DND-41 (cell line): ENCODE results near the gene HIPK4.

Source experiments
- ATAC-seq: fragments of 200-7000 bp; cut with Tn5 transposase; 3 replicates; pipeline ENCODE4 v1.9.1; 2021; ENCODE audit warnings: low read depth; ENCODE audit not compliant: insufficient read depth
- DNase-seq: peaks from one replicate; pipeline ENCODE4 v3.0.0-alpha.2; 2020
- H2AFZ ChIP-seq: 2 replicates; pipeline ENCODE4 v1.6.0; 2012; ENCODE audit warnings: low read depth, low read length
- H3K27ac ChIP-seq: 2 replicates; pipeline ENCODE4 v1.5.1; 2012; ENCODE audit warnings: low read length, inconsistent platforms
- H3K27me3 ChIP-seq: fragments of 200-600 bp; sonication (generic); 2 replicates; pipeline ENCODE4 v1.6.0; 2012; ENCODE audit warnings: low read length, mild to moderate bottlenecking, inconsistent platforms; ENCODE audit not compliant: insufficient read depth, poor library complexity
- H3K36me3 ChIP-seq: 2 replicates; pipeline ENCODE4 v1.5.1; 2012; ENCODE audit warnings: low read length, inconsistent platforms; ENCODE audit not compliant: insufficient read depth
- H3K4me1 ChIP-seq: 2 replicates; pipeline ENCODE4 v1.5.1; 2012; ENCODE audit warnings: mild to moderate bottlenecking, low read length; ENCODE audit not compliant: insufficient read depth
- H3K4me2 ChIP-seq: 2 replicates; pipeline ENCODE4 v1.6.0; 2012; ENCODE audit warnings: mild to moderate bottlenecking, moderate library complexity, low read length, inconsistent platforms; ENCODE audit not compliant: insufficient read depth
- H3K4me3 ChIP-seq, 2 experiments: fragments of 200-600 bp in 1 of 2; shearing (Covaris generic) in 1 of 2; 2 replicates each; pipeline ENCODE4 v1.5.1; 2012 to 2016; ENCODE audit warnings: inconsistent platforms in 2 of 2, low read length in 2 of 2, mild to moderate bottlenecking in 2 of 2, low read depth in 1 of 2, moderate library complexity in 1 of 2
- H3K79me2 ChIP-seq: 2 replicates; pipeline ENCODE4 v1.6.0; 2012; ENCODE audit warnings: low read length, inconsistent platforms; ENCODE audit not compliant: insufficient read depth
- H3K9ac ChIP-seq: 2 replicates; pipeline ENCODE4 v1.6.0; 2012; ENCODE audit warnings: low read depth, mild to moderate bottlenecking, inconsistent platforms, low read length, moderate library complexity
- H3K9me3 ChIP-seq: 2 replicates; pipeline ENCODE4 v1.5.1; 2012; ENCODE audit warnings: low read length, moderate library complexity, mild to moderate bottlenecking, inconsistent platforms; ENCODE audit not compliant: insufficient read depth, severe bottlenecking
- H4K20me1 ChIP-seq: 2 replicates; pipeline ENCODE4 v1.6.0; 2012; ENCODE audit warnings: low read length; ENCODE audit not compliant: insufficient read depth
- EZH2 ChIP-seq: IDR thresholded peaks from 3 replicates; pipeline ENCODE4 v1.6.1; 2012; ENCODE audit warnings: borderline replicate concordance, low read depth, mild to moderate bottlenecking, moderate library complexity, low read length, inconsistent platforms; ENCODE audit not compliant: severe bottlenecking
- TF ChIP-seq, protein P1 (sequence below): IDR thresholded peaks from 2 replicates; pipeline ENCODE4 v1.5.1; 2012; ENCODE audit warnings: borderline replicate concordance, low read length, moderate library complexity, mild to moderate bottlenecking; ENCODE audit not compliant: poor library complexity, severe bottlenecking; ENCODE audit errors: extremely low read depth

HIPK4 gene

GRCh38 chr19:40341601-40342482 is 48.1 kb downstream of the HIPK4 start:
- Histone ChIP-seq H3K9me3 (no peaks in the 10 kb centered on the region), H3K36me3 (peaks cover 47% of the 10 kb centered on the region), H3K4me3 (no peak overlapping the region), H3K4me2 (no peak overlapping the region), H2AFZ (no peak overlapping the region), H3K27ac (no peak overlapping the region), H3K4me1 (peaks cover 18% of the 10 kb centered on the region), H3K79me2 (peaks cover 66% of the 10 kb centered on the region), H3K27me3 (no peaks in the 10 kb centered on the region), H3K9ac (no peak overlapping the region), H4K20me1 (peaks cover 40% of the 10 kb centered on the region)
- no peak for TF ChIP-seq EZH2
- TF ChIP-seq, protein P1, sequence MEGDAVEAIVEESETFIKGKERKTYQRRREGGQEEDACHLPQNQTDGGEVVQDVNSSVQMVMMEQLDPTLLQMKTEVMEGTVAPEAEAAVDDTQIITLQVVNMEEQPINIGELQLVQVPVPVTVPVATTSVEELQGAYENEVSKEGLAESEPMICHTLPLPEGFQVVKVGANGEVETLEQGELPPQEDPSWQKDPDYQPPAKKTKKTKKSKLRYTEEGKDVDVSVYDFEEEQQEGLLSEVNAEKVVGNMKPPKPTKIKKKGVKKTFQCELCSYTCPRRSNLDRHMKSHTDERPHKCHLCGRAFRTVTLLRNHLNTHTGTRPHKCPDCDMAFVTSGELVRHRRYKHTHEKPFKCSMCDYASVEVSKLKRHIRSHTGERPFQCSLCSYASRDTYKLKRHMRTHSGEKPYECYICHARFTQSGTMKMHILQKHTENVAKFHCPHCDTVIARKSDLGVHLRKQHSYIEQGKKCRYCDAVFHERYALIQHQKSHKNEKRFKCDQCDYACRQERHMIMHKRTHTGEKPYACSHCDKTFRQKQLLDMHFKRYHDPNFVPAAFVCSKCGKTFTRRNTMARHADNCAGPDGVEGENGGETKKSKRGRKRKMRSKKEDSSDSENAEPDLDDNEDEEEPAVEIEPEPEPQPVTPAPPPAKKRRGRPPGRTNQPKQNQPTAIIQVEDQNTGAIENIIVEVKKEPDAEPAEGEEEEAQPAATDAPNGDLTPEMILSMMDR, result no peak
- ATAC-seq, result no peak
- no peak for DNase-seq

DNA sequence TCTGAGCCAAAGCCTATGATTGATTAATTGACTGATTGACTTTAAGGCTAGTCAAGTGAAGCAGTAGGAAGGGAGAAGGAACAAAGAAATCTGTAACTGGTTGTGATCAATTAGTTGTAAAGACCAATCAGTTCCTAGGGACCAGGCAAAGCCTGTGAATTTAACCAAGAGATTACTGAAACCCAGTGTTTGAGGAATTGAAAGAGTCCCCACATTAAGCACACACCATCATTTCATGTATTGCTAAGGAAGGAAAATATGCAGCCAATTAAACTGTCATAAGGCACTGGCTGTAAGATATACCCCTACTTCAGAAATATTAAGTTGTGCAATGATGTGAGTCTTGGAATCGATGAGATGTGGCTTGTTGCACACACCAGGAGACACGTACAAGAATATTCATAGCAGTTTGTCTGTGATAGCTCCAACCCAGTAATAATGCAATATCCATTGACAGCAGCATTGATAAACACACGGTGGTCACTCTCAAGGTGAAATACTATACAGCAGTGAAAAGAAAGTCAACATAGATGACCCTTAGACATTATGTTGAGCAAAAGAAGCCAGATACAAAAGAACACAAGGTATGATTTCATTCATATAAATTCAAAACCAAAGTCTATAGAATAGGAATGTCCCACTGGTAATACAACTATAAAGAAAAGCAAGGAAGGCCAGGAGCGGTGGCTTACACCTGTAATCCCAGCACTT is 50.8 kb downstream of the HIPK4 start:
- ATAC-seq (no peak), DNase-seq (no peak)
- Histone ChIP-seq H2AFZ (no peak overlapping the region), H4K20me1 (peaks cover 42% of the 10 kb centered on the region), H3K4me1 (peaks cover 5% of the 10 kb centered on the region; the same call in 1 of the 2 replicates), H3K9me3 (no peaks in the 10 kb centered on the region), H3K79me2 (peaks cover 55% of the 10 kb centered on the region), H3K9ac (no peak overlapping the region), H3K27ac (no peak overlapping the region), H3K27me3 (no peaks in the 10 kb centered on the region), H3K4me3 (no peak overlapping the region), H3K36me3 (peaks cover 61% of the 10 kb centered on the region), H3K4me2 (no peak overlapping the region)
- no peak for TF ChIP-seq EZH2
- TF ChIP-seq, protein P1, result no peak

DNA sequence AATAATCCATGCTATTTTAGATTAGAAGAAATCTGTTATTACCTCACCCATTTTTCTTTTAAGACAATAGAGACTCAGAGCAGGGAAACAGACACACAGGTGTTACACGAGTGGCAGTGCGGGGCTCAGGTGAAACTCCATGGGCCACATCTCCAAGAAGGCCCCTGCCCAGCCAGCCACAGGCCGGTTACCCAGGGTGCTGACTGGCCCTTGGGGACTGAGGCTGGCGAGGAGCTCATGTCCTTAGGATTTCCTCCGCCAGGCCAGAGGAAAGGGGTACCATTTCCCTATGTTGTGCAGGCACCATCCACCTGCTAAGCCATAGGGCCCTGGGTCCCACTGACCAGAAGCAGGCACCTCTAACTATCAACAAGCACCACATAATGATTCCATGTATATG is 52.4 kb downstream of the HIPK4 start:
- Histone ChIP-seq H3K79me2 (peaks cover 42% of the 10 kb centered on the region), H3K4me2 (no peak overlapping the region), H4K20me1 (peaks cover 34% of the 10 kb centered on the region), H3K9me3 (no peaks in the 10 kb centered on the region), H3K4me3 (no peak overlapping the region), H3K4me1 (no peaks in the 10 kb centered on the region), H3K36me3 (peaks cover 67% of the 10 kb centered on the region), H3K27ac (no peak overlapping the region), H2AFZ (no peak overlapping the region), H3K27me3 (no peaks in the 10 kb centered on the region), H3K9ac (no peak overlapping the region)
- ATAC-seq (no peak), DNase-seq (no peak)
- TF ChIP-seq EZH2, result no peak
- TF ChIP-seq, protein P1, result no peak
